ENCODE results near the gene CCL11.

Gene CCL11

GRCh38 chr17:34254146-34254545 is 31.4 kb upstream of the CCL11 start:
- Histone ChIP-seq H2AFZ (ENCODE audit: low read depth, low read length, severe bottlenecking) (no peak overlapping the region), H3F3A (ENCODE audit: insufficient read depth) (no peaks in the 10 kb centered on the region), H3K36me3 (ENCODE audit: low read length) (no peaks in the 10 kb centered on the region), H4K20me1 (ENCODE audit: low read depth, low read length) (no peaks in the 10 kb centered on the region), H3K9ac (ENCODE audit: low read length) (no peak overlapping the region), H3K4me3 (ENCODE audit: insufficient read depth, low read length, poor library complexity, severe bottlenecking) (no peak overlapping the region), H3K9me3 (ENCODE audit: insufficient read depth, low read length) (no peaks in the 10 kb centered on the region), H3K27ac (ENCODE audit: low read depth, low read length) (no peak overlapping the region), H3K9me2 (replicated peaks; ENCODE audit: insufficient read depth, low read length) (no peaks in the 10 kb centered on the region), H3K79me2 (ENCODE audit: insufficient read depth, low read length) (no peaks in the 10 kb centered on the region), H3K4me2 (ENCODE audit: low read depth, low read length, poor library complexity, severe bottlenecking) (no peak overlapping the region), H3K27me3 (ENCODE audit: low read length) (no peaks in the 10 kb centered on the region)
- no peak for TF ChIP-seq EZH2phosphoT487 (conservative IDR thresholded peaks at IDR 0.05; ENCODE audit: low read length)
- no peak for TF ChIP-seq CTCF (IDR thresholded peaks at IDR 0.05; ENCODE audit: insufficient read depth, low read length, poor library complexity, severe bottlenecking)

GRCh38 chr17:34254651-34255380 is 30.7 kb upstream of the CCL11 start, which contains the start of gene CCL2:
CCL2 (plus strand) TSS chr17:34255285; CDS start chr17:34255350, 65 bp downstream.
- no peaks in the 10 kb centered on the region for H3K79me2 ChIP-seq (ENCODE audit: insufficient read depth, low read length)
- no peaks in the 10 kb centered on the region for H3F3A ChIP-seq (ENCODE audit: insufficient read depth)
- no peaks in the 10 kb centered on the region for H4K20me1 ChIP-seq (ENCODE audit: low read depth, low read length)
- H3K4me2 ChIP-seq (ENCODE audit: low read depth, low read length, poor library complexity, severe bottlenecking) = no peak within 1 kb of the TSS
- H3K9ac ChIP-seq (ENCODE audit: low read length) = no peak within 1 kb of the TSS
- no peak for TF ChIP-seq CTCF (IDR thresholded peaks at IDR 0.05; ENCODE audit: insufficient read depth, low read length, poor library complexity, severe bottlenecking)
- no peak for TF ChIP-seq EZH2phosphoT487 (conservative IDR thresholded peaks at IDR 0.05; ENCODE audit: low read length)
- H3K27ac ChIP-seq (ENCODE audit: low read depth, low read length) = no peak within 1 kb of the TSS
- H3K9me2 ChIP-seq (replicated peaks; ENCODE audit: insufficient read depth, low read length) = no peaks in the 10 kb centered on the region
- H3K9me3 ChIP-seq (ENCODE audit: insufficient read depth, low read length) = no peaks in the 10 kb centered on the region
- H3K36me3 ChIP-seq (ENCODE audit: low read length) = no peaks in the 10 kb centered on the region
- no peaks in the 10 kb centered on the region for H3K27me3 ChIP-seq (ENCODE audit: low read length)
- H3K4me3 ChIP-seq (ENCODE audit: insufficient read depth, low read length, poor library complexity, severe bottlenecking) = no peak within 1 kb of the TSS
- no peak within 1 kb of the TSS for H2AFZ ChIP-seq (ENCODE audit: low read depth, low read length, severe bottlenecking)

GRCh38 chr17:34255381-34255732 is 30.2 kb upstream of the CCL11 start:
- Histone ChIP-seq H3K27ac (ENCODE audit: low read depth, low read length) (no peak overlapping the region), H3K4me2 (ENCODE audit: low read depth, low read length, poor library complexity, severe bottlenecking) (no peak overlapping the region)

More at GRCh38 chr17:34255381-34255732, 30.2 kb upstream of the CCL11 start:
- Histone ChIP-seq H3K36me3 (ENCODE audit: low read length) (no peaks in the 10 kb centered on the region), H3K27me3 (ENCODE audit: low read length) (no peaks in the 10 kb centered on the region), H3K79me2 (ENCODE audit: insufficient read depth, low read length) (no peaks in the 10 kb centered on the region), H3K9me3 (ENCODE audit: insufficient read depth, low read length) (no peaks in the 10 kb centered on the region), H3K9ac (ENCODE audit: low read length) (no peak overlapping the region), H2AFZ (ENCODE audit: low read depth, low read length, severe bottlenecking) (no peak overlapping the region), H4K20me1 (ENCODE audit: low read depth, low read length) (no peaks in the 10 kb centered on the region), H3K4me3 (ENCODE audit: insufficient read depth, low read length, poor library complexity, severe bottlenecking) (no peak overlapping the region), H3K9me2 (replicated peaks; ENCODE audit: insufficient read depth, low read length) (no peaks in the 10 kb centered on the region), H3F3A (ENCODE audit: insufficient read depth) (no peaks in the 10 kb centered on the region)
- TF ChIP-seq CTCF (IDR thresholded peaks at IDR 0.05; ENCODE audit: insufficient read depth, low read length, poor library complexity, severe bottlenecking) (no peak), EZH2phosphoT487 (conservative IDR thresholded peaks at IDR 0.05; ENCODE audit: low read length) (no peak)
